NT2/D1 (cell line): ENCODE data around the gene FREM2.

Experiments used
- SUZ12 ChIP-seq: IDR thresholded peaks from 2 replicates; pipeline ENCODE4 v1.6.1; 2011; ENCODE audit not compliant: insufficient read length, insufficient read depth; ENCODE audit errors: extremely low read depth
- YY1 ChIP-seq: IDR thresholded peaks from 2 replicates; pipeline ENCODE4 v1.6.1; 2011; ENCODE audit not compliant: insufficient read length, insufficient read depth

DNA sequence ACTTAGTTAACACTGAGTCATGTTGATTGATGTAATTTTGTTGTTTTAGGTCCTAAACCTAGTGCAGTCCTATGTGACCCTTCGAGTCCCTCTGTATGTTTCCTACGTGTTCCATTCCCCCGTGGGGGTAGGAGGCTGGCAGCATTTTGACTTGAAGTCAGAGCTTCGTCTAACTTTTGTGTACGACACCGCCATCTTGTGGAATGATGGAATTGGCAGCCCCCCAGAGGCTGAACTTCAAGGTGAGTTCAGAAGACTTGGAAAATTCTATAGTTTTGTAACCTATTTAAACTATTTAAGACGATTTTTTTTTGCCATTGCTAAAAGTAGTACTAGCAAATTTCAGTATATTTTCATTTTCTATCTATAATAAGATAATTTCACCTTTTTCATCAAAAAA, 185.8 kb downstream of the FREM2 start:
- TF ChIP-seq SUZ12 (no peak), YY1 (no peak)
